ENCODE data around the gene KLF17.

DNA sequence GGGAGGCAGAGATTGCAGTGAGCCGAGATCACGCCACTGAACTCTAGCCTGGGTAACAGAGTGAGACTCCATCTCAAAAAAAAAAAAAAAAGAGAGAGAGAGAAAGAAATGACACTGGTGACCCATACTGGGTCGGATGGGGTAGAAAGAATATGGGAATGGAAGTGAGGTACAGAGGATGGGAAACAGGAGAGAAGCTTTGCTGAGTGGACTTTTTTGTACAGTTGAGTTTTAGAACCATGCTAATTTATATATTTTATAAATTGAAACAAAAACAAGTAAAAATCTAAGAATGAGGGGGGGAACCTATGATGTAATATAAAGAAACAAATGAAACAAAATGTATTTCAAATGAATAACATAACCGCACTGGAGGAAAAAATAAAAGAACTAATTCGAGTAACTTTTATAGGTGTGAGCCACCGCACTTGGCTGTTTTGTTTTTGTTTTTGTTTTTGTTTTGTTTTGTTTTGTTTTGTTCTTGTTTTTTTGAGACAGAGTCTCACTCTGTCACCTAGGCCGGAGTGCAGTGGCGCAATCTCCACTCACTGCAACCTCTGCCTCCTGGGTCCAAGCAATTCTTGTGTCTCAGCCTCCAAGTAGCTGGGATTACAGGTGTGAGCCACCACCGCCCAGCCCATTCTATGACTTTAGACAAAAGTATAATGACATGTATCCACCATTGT, 18.3 kb upstream of the KLF17 start:
- TF ChIP-seq, protein P1, sequence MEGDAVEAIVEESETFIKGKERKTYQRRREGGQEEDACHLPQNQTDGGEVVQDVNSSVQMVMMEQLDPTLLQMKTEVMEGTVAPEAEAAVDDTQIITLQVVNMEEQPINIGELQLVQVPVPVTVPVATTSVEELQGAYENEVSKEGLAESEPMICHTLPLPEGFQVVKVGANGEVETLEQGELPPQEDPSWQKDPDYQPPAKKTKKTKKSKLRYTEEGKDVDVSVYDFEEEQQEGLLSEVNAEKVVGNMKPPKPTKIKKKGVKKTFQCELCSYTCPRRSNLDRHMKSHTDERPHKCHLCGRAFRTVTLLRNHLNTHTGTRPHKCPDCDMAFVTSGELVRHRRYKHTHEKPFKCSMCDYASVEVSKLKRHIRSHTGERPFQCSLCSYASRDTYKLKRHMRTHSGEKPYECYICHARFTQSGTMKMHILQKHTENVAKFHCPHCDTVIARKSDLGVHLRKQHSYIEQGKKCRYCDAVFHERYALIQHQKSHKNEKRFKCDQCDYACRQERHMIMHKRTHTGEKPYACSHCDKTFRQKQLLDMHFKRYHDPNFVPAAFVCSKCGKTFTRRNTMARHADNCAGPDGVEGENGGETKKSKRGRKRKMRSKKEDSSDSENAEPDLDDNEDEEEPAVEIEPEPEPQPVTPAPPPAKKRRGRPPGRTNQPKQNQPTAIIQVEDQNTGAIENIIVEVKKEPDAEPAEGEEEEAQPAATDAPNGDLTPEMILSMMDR (IDR thresholded peaks at IDR 0.05) = no peak
- TF ChIP-seq POLR2AphosphoS5 (IDR thresholded peaks at IDR 0.05) = no peak
